SW480 (cell line): Measurements from ENCODE around the gene OIT3.
"Not testable (repeated sequence)": the region's sequence is repeated elsewhere in the genome, so short reads cannot be mapped to it uniquely, and the experiment has no call there.

Source experiments
- DNase-seq: peaks from one replicate; pipeline ENCODE4 v3.0.0-alpha.2; 2016; ENCODE audit warnings: low spot score

OIT3 gene

GRCh38 chr10:72903941-72904446, 10.5 kb downstream of the OIT3 start:
- not testable (repeated sequence) for DNase-seq

- DNase-seq, result no peak
These were observed 11.3 kb downstream of the OIT3 start for GRCh38 chr10:72904806-72905205.

- DNase-seq, result no peak
These were observed 12.9 kb downstream of the OIT3 start for GRCh38 chr10:72906446-72906845.

DNA sequence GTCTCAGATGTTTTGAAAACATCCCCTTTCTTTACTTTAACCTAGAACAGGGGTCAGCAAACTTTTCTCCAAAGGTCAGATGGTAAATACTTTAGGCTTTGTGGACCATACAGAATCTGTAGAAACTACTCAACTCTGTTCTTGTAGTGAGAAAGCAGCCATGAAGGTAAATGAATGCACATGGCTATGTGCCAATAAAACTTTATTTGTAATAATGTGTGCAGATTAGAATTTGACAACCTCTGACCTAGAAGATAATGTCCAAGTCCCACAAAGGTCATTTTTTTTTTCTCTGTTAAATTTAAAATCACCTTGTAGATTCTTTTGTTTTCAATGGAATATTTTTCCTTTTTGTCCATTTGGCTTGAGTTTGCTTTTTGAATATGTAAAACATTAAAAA, 17.2 kb downstream of the OIT3 start:
- no peak for DNase-seq

GRCh38 chr10:72911758-72912157, 18.2 kb downstream of the OIT3 start:
- no peak for DNase-seq

DNA sequence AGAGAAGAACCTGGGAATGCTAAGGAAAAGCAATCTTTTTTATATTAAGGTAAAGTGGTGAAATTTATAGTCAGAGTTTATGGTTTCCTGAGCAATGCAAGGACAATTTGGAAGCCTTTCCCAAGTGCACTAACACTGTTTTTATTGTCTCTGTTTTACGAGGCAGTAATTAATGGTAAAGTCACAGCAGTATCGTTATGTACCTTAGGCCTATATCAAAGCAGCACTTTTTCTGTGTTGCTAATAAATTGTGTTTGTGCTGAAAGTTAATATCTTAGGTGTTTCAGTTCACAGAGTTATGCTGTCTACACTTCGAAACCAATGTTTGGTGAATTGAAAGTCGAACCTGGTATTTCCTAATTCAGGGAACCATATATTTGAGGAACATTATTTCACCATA, 19.2 kb downstream of the OIT3 start:
- DNase-seq, result no peak

DNA sequence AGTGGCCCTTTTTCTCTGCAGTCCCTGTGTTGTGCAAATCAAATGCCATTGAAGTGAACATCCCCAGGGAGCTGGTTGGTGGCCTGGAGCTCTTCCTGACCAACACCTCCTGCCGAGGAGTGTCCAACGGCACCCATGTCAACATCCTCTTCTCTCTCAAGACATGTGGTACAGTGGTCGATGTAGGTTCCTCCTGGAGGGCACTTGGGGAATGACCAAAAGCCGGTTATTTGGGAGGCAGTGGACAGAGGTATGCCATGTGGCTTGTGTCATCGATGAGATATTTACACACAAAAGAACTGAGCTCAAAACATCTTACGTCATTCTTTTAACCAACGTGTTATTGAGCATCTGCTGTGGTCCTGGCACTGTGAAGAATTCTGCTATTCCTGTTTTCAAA, 19.7 kb downstream of the OIT3 start:
- no peak for DNase-seq

DNA sequence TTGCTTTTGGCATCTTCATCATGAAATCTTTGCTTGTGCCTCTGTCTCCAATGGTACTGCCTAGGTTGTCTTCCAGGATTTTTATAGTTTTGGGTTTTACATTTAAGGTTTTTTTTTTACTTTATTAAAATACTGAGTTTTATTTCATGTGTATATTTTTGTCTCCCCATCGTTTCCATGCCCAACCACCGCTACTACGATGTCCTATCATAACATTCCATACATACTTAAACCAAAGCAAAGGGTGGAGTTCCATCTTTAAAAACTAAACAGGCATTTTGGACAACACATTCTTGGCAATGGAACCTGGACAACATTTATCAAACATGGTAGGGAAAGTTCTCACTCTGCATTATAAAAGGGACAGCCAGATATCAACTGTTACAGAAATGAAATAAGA, 23.7 kb downstream of the OIT3 start:
- not testable (repeated sequence) for DNase-seq

DNA sequence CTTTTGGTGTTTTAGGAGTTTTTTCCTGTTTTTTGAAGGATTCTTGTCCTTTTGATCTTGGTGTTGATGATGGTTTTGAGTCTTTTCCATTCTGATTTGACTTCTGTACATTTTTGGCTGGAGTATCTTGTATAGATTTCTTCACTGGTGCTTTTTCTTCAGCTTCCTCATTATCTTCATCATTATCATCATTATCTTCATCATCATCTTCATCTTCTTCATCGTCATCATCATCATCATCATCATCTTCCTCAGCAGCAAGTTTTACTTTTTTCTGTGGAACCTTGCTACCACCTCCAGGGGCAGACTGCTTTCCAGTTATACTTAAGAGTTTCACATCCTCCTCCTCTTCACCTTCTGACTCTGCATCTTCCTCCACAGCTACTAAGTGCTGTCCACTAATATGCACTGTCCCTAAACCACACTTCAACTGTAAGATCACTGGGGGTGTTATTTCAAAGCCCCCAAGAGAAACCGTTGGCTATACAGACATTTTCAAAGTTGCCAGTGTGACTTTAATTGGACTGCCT, 24.3 kb downstream of the OIT3 start:
- not testable (repeated sequence) for DNase-seq

DNA sequence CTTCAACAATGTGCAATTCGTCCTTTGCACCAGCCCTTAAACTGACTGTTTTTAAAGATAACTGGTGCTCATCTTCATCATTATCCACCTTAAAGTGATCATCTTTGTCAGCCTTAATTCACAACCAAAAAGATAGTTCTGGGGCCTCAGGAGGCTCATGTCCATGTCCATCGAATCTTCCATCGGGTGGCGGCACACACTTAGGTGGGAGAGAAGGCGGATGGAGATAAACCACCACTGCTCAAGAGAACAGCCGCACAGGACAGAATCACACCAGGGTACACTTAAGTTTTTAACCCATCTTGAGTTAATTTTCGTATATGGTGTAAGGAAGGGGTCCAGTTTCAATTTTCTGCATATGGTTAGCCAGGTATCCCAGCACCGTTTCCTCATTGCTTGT, 24.8 kb downstream of the OIT3 start:
- no peak for DNase-seq

DNA sequence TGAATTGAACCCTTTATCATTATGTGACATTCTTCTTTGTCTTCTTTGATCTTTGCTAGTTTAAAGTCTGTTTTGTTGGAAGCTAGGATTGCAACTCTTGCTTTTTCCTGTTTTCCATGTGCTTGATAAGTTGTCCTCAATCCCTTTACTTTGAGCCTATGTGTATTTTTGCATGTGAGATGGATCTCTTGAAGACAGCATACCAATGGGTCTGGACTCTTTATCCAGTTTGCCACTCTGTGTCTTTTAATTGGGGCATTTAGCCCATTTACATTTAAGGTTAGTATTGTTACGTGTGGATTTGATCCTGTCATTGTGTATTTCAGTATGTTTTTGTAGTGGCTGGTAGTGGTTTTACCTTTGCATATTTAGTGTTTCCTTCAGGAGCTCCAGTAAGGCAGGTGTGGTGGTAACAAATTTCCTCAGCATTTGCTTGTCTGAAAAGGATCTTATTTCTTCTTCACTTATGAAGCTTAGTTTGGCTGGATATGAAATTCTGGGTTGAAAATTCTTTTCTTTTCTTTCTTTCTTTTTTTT, 27.7 kb downstream of the OIT3 start:
- DNase-seq, result not testable (repeated sequence)

- DNase-seq, result no peak
These were observed 30.8 kb downstream of the OIT3 start for GRCh38 chr10:72924351-72924750.

DNA sequence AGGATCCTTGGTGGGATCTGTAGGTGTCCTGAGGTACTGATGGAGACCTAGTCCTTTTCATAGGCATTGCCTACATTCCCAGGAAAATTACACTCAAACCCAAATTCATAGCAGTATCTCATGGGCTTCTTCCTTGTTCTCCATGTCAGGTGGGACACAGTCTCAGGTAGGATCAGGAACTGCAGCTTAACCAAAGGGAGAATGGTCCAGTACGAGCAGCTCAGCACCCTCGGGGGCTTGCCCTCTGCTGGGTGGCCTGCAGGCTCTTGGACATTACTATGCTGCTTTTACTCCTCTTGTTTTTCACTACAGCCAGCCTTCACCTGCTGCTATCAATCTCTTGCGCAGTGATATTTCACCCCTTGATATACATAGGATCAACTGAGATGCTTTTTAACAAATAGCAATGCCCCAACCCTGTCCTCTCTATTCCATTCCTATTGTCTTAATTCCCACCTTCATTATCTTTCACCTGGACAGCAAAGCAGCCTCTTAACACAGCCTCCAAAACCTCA, 32.5 kb downstream of the OIT3 start:
- DNase-seq, result no peak

DNA sequence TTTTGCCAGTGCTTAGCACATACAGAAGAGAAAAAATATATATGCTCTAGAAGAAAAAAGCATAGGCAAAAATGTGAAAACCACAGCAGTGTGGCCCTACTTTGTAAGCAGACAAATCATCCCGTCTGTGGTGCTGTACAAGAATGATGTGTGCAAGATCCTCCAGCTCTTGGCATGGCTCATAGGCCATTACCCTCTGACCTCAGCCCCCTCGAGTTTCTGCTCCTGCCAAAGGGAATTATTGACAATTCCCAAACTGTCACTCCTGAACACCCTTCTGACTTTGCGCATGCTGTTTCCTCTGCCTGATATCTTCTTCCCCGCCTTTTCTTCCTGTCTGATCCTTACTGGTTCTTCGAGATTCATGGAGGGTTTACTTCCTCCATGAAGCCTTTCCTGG, 33.9 kb downstream of the OIT3 start:
- DNase-seq, result no peak

DNA sequence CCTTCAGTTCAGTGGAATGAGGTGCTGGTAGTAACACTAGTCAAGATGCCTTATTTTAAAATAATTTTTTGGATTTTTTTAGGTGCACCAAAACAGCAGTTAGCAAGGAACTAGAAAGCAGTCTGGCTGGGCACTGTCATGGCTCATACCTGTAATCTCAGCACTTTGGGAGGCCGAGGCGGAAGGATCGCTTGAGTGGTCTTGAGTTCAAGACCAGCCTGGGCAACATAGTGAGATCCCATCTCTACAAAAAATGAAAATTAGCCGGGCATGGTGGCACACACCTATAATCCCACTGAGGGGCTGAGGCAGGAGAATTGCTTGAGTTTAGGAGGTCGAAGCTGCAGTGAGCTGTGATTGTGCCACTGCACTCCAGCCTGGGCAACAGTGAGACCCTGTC, 35.3 kb downstream of the OIT3 start:
- DNase-seq, result no peak

GRCh38 chr10:72930276-72930675, 36.7 kb downstream of the OIT3 start:
- DNase-seq, result no peak

- DNase-seq, result no peak
These were observed 38.9 kb downstream of the OIT3 start for GRCh38 chr10:72932259-72933015.

DNA sequence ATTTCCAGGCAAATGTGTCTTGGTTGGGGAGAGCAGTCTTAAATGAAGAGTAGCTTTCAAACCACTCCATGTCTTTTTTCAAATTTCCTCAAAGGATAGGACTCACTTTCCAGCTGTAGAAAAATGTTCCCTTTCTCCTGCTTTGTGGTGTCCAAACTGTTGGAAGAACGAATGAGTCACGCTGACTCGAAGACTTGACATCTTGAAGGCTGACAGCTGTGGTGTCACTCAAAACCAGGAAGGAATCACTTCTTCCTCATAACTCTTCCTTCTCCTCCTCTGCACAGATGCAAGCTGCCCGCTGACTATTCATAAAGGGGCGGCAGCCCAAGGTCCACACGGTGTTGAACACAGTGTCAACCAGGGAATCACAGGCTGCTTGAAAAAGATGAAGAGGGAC, 41.8 kb downstream of the OIT3 start:
- DNase-seq, result no peak

GRCh38 chr10:72943498-72944234, 50.1 kb downstream of the OIT3 start:
- no peak for DNase-seq

DNA sequence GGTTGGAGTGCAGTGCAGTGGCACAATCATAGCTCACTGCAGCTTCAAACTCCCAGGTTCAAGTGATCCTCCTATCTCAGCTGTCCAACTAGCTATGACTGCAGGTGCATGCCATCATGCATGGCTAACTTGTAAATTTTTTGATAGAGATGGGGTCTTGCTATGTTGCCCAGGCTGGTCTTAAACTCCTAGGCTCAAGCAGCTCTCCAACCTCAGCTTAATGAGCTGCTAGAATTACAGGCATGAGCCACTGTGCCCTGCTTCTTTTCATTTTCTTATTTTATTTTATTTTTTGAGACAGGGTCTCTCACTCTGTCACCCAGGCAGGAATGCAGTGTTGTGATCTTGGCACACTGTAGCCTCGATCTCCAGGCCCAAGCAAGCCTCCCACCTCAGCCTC, 53.4 kb downstream of the OIT3 start:
- DNase-seq, result no peak

- DNase-seq, result no peak
These were observed 55.2 kb downstream of the OIT3 start for GRCh38 chr10:72948762-72949161.

DNA sequence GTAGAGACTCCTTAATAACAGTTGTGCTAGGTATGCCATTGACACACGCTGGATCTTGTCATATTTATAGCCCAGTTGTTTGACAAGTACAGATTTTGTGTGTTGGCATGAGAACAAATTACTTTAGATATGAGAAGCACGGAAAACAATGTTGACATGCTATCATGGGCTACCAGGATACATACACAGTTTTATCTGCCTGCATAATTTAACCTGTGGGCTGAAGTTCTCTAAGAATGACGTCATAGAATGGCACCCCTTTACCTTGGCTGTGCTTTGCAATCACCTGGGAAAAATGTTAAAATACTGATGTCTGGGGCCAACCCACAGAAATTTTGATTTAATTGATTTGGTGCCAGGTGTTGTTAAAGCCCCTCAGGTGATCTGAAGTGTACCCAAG, 58.2 kb downstream of the OIT3 start:
- DNase-seq, result no peak

DNA sequence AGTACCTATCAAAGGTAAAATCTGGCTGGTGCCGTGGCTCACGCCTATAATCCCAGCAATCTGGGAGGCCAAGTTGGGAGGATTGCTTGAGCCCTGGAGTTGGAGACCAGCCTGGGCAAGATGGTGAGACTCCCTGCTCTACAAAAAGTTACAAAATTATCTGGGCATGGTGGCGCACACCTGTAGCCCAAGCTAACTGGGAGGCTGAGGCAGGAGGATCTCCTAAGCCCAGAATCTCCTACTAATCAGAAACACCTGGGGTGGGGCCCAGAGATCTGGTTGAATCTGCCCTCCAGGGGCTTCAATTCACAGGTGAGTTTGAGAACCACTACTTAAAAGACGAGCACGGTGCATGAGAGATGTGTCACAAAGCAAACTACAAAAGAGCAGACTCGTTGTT, 58.6 kb downstream of the OIT3 start:
- DNase-seq, result no peak
